ENCODE measurements around the gene OGFOD3. TPM values are rescaled to one million over a fixed set of nuclear protein-coding genes. Genes with fewer than 3 reads are reported as not detected.
"Not testable (repeated sequence)": the region's sequence is repeated elsewhere in the genome, so short reads cannot be mapped to it uniquely, and the experiment has no call there.

The OGFOD3 gene
- total RNA-seq, 1 donor from 2014 or later: 31.3 TPM

GRCh38 chr17:82361885-82362633 is 56.3 kb downstream of the OGFOD3 start:
- Mint-ChIP-seq H3K27me3 (peaks cover 26% of the 10 kb centered on the region), H3K4me3 (ENCODE audit: low read depth) (no peak overlapping the region), H3K4me1 (ENCODE audit: low read depth) (peaks cover under 1% of the 10 kb centered on the region), H3K9me3 (ENCODE audit: low read depth) (no peaks in the 10 kb centered on the region), H3K27ac (no peak overlapping the region), H3K36me3 (ENCODE audit: insufficient read depth) (no peaks in the 10 kb centered on the region)
- no peak for DNase-seq (ENCODE audit: low spot score, unreplicated experiment)
- no peak for TF ChIP-seq CTCF (IDR thresholded peaks at IDR 0.05; ENCODE audit: unreplicated experiment)

GRCh38 chr17:82359451-82360074 is 58.8 kb downstream of the OGFOD3 start:
- not testable (repeated sequence) for H3K4me3 Mint-ChIP-seq (ENCODE audit: low read depth); H3K27ac Mint-ChIP-seq; DNase-seq (ENCODE audit: low spot score, unreplicated experiment); H3K4me1 Mint-ChIP-seq (ENCODE audit: low read depth); H3K9me3 Mint-ChIP-seq (ENCODE audit: low read depth); H3K36me3 Mint-ChIP-seq (ENCODE audit: insufficient read depth)
- peaks cover 23% of the 10 kb centered on the region for H3K27me3 Mint-ChIP-seq

- no peak for DNase-seq (ENCODE audit: low spot score, unreplicated experiment)
- no peak within 1 kb of the TSS for H3K27ac Mint-ChIP-seq
- no peaks in the 10 kb centered on the region for H3K9me3 Mint-ChIP-seq (ENCODE audit: low read depth)
- H3K27me3 Mint-ChIP-seq: peaks cover 22% of the 10 kb centered on the region
- H3K4me1 Mint-ChIP-seq (ENCODE audit: low read depth): peaks cover 4% of the 10 kb centered on the region
- H3K36me3 Mint-ChIP-seq (ENCODE audit: insufficient read depth): no peaks in the 10 kb centered on the region
- no peak for TF ChIP-seq CTCF (IDR thresholded peaks at IDR 0.05; ENCODE audit: unreplicated experiment)
- H3K4me3 Mint-ChIP-seq (ENCODE audit: low read depth): no peak within 1 kb of the TSS
These were observed 59.7 kb downstream of the OGFOD3 start, which contains the start of gene TEX19 for GRCh38 chr17:82358465-82359350. Gene TEX19, plus strand, starts transcription at chr17:82359247. Its CDS starts 2,904 bp downstream, at chr17:82362151.

DNA sequence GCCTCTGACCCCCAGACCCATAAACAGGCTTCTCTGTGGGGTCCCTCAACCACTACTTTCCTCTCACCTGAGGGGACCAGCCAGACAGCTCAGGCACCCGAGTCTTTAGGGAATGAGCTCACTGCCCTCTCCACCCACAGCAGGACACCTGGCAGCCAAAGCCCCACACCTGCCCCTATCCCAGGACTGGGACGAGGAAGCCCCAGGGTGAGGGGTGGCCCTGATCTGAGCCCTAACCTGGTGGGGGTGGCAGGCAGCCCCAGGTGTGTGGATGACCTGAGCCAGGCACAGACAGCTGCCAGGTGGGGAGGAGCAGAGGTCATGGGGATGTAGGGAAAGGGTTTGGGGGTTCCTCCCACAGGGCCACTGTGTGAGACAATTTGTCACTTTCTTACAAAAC is 61.0 kb downstream of the OGFOD3 start:
- no peak for DNase-seq (ENCODE audit: low spot score, unreplicated experiment)
- H3K27ac Mint-ChIP-seq: no peak overlapping the region
- no peak for TF ChIP-seq CTCF (IDR thresholded peaks at IDR 0.05; ENCODE audit: unreplicated experiment)
- H3K36me3 Mint-ChIP-seq (ENCODE audit: insufficient read depth): no peaks in the 10 kb centered on the region
- H3K9me3 Mint-ChIP-seq (ENCODE audit: low read depth): no peaks in the 10 kb centered on the region
- peaks cover 4% of the 10 kb centered on the region for H3K4me1 Mint-ChIP-seq (ENCODE audit: low read depth)
- no peak overlapping the region for H3K4me3 Mint-ChIP-seq (ENCODE audit: low read depth)
- peaks cover 17% of the 10 kb centered on the region for H3K27me3 Mint-ChIP-seq

- Mint-ChIP-seq H3K4me3 (ENCODE audit: low read depth) (no peak overlapping the region), H3K4me1 (ENCODE audit: low read depth) (peaks cover 4% of the 10 kb centered on the region)
- no peak for DNase-seq (ENCODE audit: low spot score, unreplicated experiment)
These were observed 61.5 kb downstream of the OGFOD3 start for GRCh38 chr17:82356845-82357355.

More at GRCh38 chr17:82356845-82357355, 61.5 kb downstream of the OGFOD3 start:
- Mint-ChIP-seq H3K36me3 (ENCODE audit: insufficient read depth) (no peaks in the 10 kb centered on the region), H3K27me3 (peaks cover 15% of the 10 kb centered on the region), H3K9me3 (ENCODE audit: low read depth) (no peaks in the 10 kb centered on the region), H3K27ac (no peak overlapping the region)
- TF ChIP-seq CTCF (IDR thresholded peaks at IDR 0.05; ENCODE audit: unreplicated experiment): no peak

All from progenitor cell of endocrine pancreas (in vitro differentiated cells).